KMS-11 (cell line): ENCODE results near the gene CD200R1L.

ENCODE experiments used
- H2AFZ ChIP-seq: fragments of 200-600 bp; sonication (generic); 2 replicates; pipeline ENCODE4 v1.6.1; 2016; ENCODE audit warnings: antibody characterized with exemption, mixed run types, low read depth
- H3K27ac ChIP-seq: fragments of 200-600 bp; sonication (generic); 2 replicates; pipeline ENCODE4 v1.6.1; 2016; ENCODE audit warnings: mild to moderate bottlenecking, mixed run types
- H3K27me3 ChIP-seq: fragments of 200-600 bp; sonication (generic); 2 replicates; pipeline ENCODE4 v1.6.1; 2017; ENCODE audit warnings: mild to moderate bottlenecking, low read depth, mixed run types, moderate library complexity; ENCODE audit not compliant: insufficient read depth
- H3K36me3 ChIP-seq: fragments of 200-600 bp; sonication (generic); 2 replicates; pipeline ENCODE4 v1.6.1; 2017; ENCODE audit warnings: mild to moderate bottlenecking, mixed run types; ENCODE audit not compliant: insufficient read depth
- H3K4me1 ChIP-seq: fragments of 200-600 bp; sonication (generic); 2 replicates; pipeline ENCODE4 v1.6.1; 2016; ENCODE audit warnings: mild to moderate bottlenecking, low read depth, mixed run types; ENCODE audit not compliant: poor library complexity, severe bottlenecking
- H3K4me2 ChIP-seq: fragments of 200-600 bp; sonication (generic); 2 replicates; pipeline ENCODE4 v1.7.0; 2016; ENCODE audit warnings: mild to moderate bottlenecking, mixed run types
- H3K4me3 ChIP-seq: fragments of 200-600 bp; sonication (generic); IDR thresholded peaks from 2 replicates; pipeline ENCODE4 v1.6.1; 2017; ENCODE audit warnings: low read depth, low read length, mixed read lengths; ENCODE audit not compliant: insufficient read depth
- H3K79me2 ChIP-seq: fragments of 200-600 bp; sonication (generic); 2 replicates; pipeline ENCODE4 v1.6.1; 2016; ENCODE audit warnings: low read depth, mixed run types; ENCODE audit not compliant: insufficient read depth
- H3K9ac ChIP-seq: fragments of 200-600 bp; sonication (generic); 2 replicates; pipeline ENCODE4 v1.6.1; 2016; ENCODE audit warnings: mild to moderate bottlenecking, mixed run types
- H4K20me1 ChIP-seq: fragments of 200-600 bp; sonication (generic); 2 replicates; pipeline ENCODE4 v1.6.1; 2016; ENCODE audit warnings: mild to moderate bottlenecking, mixed run types; ENCODE audit not compliant: insufficient read depth
- TF ChIP-seq, protein P1 (sequence below): fragments of 200-600 bp; sonication (generic); conservative IDR thresholded peaks from 2 replicates; pipeline ENCODE4 v1.6.1; 2017; ENCODE audit warnings: low read depth, mild to moderate bottlenecking, antibody characterized with exemption, low read length, moderate library complexity, mixed read lengths

CD200R1L gene, protein sequence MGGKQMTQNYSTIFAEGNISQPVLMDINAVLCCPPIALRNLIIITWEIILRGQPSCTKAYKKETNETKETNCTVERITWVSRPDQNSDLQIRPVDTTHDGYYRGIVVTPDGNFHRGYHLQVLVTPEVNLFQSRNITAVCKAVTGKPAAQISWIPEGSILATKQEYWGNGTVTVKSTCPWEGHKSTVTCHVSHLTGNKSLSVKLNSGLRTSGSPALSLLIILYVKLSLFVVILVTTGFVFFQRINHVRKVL

DNA sequence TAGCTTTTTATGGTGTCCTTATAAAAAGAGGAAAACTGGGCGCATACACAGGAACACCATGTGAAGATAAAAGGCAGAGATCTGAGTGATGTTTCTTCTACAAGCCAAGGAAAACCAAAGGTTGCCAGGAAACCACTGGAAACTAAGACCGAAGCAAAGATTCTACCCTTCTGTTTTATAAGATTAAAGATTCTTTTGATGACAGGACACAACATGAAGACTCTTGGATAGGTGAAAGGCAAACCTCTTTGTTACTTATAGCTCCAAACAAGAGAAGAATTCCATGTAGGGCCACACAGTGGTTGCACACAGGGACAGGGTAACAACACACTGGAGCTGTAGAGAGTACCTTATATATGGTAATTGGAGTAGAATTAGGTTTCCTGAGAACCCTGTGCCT is at the start of gene CD200R1L:
TSS of gene CD200R1L (minus strand) at position 101 of the 400 bp plus-strand sequence. CDS start 17,497 bp downstream, outside the sequence.
- Histone ChIP-seq H3K9ac (no peak within 1 kb of the TSS), H3K4me3 (no peak within 1 kb of the TSS), H4K20me1 (no peaks in the 10 kb centered on the region), H2AFZ (no peak within 1 kb of the TSS), H3K79me2 (no peaks in the 10 kb centered on the region), H3K27me3 (no peaks in the 10 kb centered on the region), H3K4me1 (peaks cover 18% of the 10 kb centered on the region), H3K36me3 (no peaks in the 10 kb centered on the region), H3K27ac (no peak within 1 kb of the TSS), H3K4me2 (peak within 1 kb of the TSS; percentile 25; the same call in 1 of the 2 replicates)
- TF ChIP-seq, protein P1, sequence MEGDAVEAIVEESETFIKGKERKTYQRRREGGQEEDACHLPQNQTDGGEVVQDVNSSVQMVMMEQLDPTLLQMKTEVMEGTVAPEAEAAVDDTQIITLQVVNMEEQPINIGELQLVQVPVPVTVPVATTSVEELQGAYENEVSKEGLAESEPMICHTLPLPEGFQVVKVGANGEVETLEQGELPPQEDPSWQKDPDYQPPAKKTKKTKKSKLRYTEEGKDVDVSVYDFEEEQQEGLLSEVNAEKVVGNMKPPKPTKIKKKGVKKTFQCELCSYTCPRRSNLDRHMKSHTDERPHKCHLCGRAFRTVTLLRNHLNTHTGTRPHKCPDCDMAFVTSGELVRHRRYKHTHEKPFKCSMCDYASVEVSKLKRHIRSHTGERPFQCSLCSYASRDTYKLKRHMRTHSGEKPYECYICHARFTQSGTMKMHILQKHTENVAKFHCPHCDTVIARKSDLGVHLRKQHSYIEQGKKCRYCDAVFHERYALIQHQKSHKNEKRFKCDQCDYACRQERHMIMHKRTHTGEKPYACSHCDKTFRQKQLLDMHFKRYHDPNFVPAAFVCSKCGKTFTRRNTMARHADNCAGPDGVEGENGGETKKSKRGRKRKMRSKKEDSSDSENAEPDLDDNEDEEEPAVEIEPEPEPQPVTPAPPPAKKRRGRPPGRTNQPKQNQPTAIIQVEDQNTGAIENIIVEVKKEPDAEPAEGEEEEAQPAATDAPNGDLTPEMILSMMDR: no peak

DNA sequence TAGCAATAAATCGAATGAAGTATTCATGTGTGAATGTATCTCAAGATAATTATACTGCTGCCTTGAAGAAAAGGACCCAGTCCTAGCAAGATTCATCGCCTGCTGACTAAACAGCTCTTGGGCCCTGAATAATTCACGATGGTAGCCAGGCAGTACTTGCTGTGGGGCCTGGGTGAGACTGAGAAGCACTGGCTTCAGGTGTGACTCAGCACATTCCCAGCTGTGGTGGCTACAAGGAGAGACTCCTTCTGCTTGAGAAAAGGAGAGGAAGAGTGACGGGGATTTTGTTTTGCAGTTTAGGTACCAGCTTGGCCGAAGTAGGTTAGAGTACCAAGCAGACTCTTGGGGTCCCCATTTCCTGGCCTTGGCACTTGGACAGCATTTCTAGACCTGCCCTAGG is 47.6 kb upstream of the CD200R1L start:
- no peak overlapping the region for H2AFZ ChIP-seq
- H3K36me3 ChIP-seq: no peaks in the 10 kb centered on the region
- H3K27me3 ChIP-seq: no peaks in the 10 kb centered on the region
- no peaks in the 10 kb centered on the region for H4K20me1 ChIP-seq
- H3K79me2 ChIP-seq: no peaks in the 10 kb centered on the region
- no peak overlapping the region for H3K27ac ChIP-seq
- no peak overlapping the region for H3K4me2 ChIP-seq
- TF ChIP-seq, protein P1: no peak
- H3K4me1 ChIP-seq: no peaks in the 10 kb centered on the region
- no peak overlapping the region for H3K4me3 ChIP-seq
- no peak overlapping the region for H3K9ac ChIP-seq

DNA sequence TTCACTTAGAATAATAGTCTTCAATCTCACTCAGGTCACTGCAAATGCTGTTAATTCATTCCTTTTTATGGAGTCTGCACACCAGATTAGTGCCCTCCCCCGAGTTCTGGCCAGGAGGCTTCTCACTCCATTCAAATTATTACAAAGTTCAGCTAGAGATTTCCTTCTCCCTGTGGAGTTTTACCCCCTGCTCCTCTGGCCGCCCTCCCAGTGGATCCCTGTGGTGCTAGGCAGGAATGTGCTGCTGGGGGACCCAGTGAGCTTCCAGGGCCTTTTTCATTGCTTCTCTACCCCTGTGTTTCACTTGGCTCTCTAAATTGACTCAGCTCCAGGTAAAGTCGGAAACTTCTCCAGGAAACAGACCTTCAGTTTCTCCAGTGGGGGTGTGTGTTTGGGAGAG is 42.7 kb upstream of the CD200R1L start:
- H3K4me3 ChIP-seq: no peak overlapping the region
- H3K79me2 ChIP-seq: no peaks in the 10 kb centered on the region
- H4K20me1 ChIP-seq: no peaks in the 10 kb centered on the region
- TF ChIP-seq, protein P1: no peak
- no peaks in the 10 kb centered on the region for H3K27me3 ChIP-seq
- no peaks in the 10 kb centered on the region for H3K4me1 ChIP-seq
- no peak overlapping the region for H3K9ac ChIP-seq
- no peak overlapping the region for H3K4me2 ChIP-seq
- no peaks in the 10 kb centered on the region for H3K36me3 ChIP-seq
- no peak overlapping the region for H3K27ac ChIP-seq
- H2AFZ ChIP-seq: no peak overlapping the region

DNA sequence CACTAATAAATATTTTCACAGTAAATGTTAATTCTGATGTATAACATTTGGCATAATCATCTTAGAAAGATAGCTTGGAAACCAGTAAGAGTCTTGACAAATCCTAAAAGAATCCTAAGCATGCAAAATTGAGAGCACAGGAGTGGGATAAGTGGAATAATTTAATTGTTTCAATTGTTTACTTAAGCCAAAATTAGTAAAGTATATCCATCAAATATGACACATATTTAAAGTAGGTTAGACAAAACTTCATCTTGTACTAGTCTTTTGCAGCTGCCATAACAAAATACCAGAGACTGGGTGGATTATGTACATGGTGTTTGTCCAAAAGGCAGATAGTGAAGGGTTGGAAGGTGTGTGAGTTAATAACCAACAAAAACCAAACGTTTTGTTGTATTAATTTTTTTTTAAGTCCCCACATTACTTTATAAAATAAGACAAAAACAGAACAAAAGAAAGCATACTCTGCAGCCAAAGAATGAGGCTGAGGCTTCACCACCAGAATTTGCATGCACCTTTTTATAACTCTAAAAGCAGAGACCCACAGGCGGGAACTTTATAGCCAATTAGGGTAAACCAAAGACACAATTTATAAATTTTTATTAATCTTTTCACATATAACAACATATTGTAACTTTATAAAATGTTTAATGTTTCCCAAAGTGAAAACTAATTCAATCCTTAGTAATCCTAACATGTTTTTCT is 41.9 kb upstream of the CD200R1L start:
- H3K36me3 ChIP-seq: no peaks in the 10 kb centered on the region
- H4K20me1 ChIP-seq: no peaks in the 10 kb centered on the region
- no peaks in the 10 kb centered on the region for H3K27me3 ChIP-seq
- H2AFZ ChIP-seq: no peak overlapping the region
- no peak overlapping the region for H3K4me3 ChIP-seq
- H3K4me2 ChIP-seq: no peak overlapping the region
- no peak overlapping the region for H3K9ac ChIP-seq
- no peaks in the 10 kb centered on the region for H3K4me1 ChIP-seq
- no peaks in the 10 kb centered on the region for H3K79me2 ChIP-seq
- H3K27ac ChIP-seq: no peak overlapping the region
- TF ChIP-seq, protein P1: no peak
